ENCODE results near the gene COL4A6.

Gene COL4A6

DNA sequence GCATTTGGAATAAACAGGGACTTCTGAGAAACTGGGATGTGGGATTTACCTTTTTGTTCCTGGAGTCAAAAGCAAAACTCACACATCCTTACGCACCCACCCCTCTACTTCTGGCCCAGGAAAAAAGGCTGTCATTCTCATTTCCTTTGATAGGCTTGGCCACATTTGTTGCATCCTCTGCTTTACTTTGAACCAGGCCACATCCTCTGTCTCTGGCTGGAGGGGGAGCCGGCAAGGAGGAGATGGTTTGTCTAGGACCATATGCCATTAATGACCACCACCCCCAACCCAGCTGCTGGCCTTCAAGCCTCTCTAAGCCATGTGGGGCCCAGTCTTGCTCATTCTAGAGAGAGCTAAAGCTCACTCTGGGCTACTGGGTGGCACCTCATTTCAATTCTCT lies 282.1 kb downstream of the COL4A6 start:
- no peaks in the 10 kb centered on the region for H3K4me1 ChIP-seq (ENCODE audit: control insufficient read depth, insufficient read depth, low read length)
- peaks cover 0 to 22% of the 10 kb centered on the region in 2 experiments; a peak in 1 of 3 replicates for H3K36me3 ChIP-seq (ENCODE audit: control insufficient read depth in 2 of 2, insufficient read depth in 1 of 2, low read length in 2 of 2)
- no peaks in the 10 kb centered on the region for H3K9me3 ChIP-seq (ENCODE audit: control insufficient read depth, insufficient read depth, low read depth, low read length)
- ChIA-PET POLR2A (no interaction called here), CTCF (no interaction called here)
- H3K27ac ChIP-seq (ENCODE audit: extremely low read depth, low read depth, low read length): no peak overlapping the region
- no peak for TF ChIP-seq ZFP37 (tag by site-specific recombination; IDR thresholded peaks at IDR 0.05)
- no peak for TF ChIP-seq OSR2 (tag by site-specific recombination; IDR thresholded peaks at IDR 0.05)
- no peak for TF ChIP-seq ZNF174 (tag by site-specific recombination; IDR thresholded peaks at IDR 0.05)
- TF ChIP-seq ZBTB7A (tag by site-specific recombination; IDR thresholded peaks at IDR 0.05; ENCODE audit: low read depth): no peak
- TF ChIP-seq ZNF677 (tag by site-specific recombination; IDR thresholded peaks at IDR 0.05): no peak
- TF ChIP-seq GLI4 (tag by site-specific recombination; IDR thresholded peaks at IDR 0.05): no peak
- TF ChIP-seq ZNF623 (tag by site-specific recombination; IDR thresholded peaks at IDR 0.05): no peak
- TF ChIP-seq ZNF658 (tag by site-specific recombination; IDR thresholded peaks at IDR 0.05): no peak
- no peak for TF ChIP-seq YY2 (tag by site-specific recombination; IDR thresholded peaks at IDR 0.05)
- no peak for TF ChIP-seq FEZF1 (tag by site-specific recombination; IDR thresholded peaks at IDR 0.05)
- TF ChIP-seq ZNF837 (tag by site-specific recombination; IDR thresholded peaks at IDR 0.05): no peak
- no peak for TF ChIP-seq EGR2 (tag by site-specific recombination; IDR thresholded peaks at IDR 0.05; ENCODE audit: low read depth)
- TF ChIP-seq ZNF121 (tag by site-specific recombination; IDR thresholded peaks at IDR 0.05): no peak
- no peak for TF ChIP-seq ZNF350 (tag by site-specific recombination; IDR thresholded peaks at IDR 0.05)
- TF ChIP-seq ZNF280D (tag by site-specific recombination; IDR thresholded peaks at IDR 0.05): no peak
- no peak overlapping the region for H3K4me3 ChIP-seq (ENCODE audit: low read depth, low read length)

GRCh38 chrX:108148524-108148923 lies 289.7 kb downstream of the COL4A6 start:
- no peak for TF ChIP-seq ZNF416 (tag by site-specific recombination; IDR thresholded peaks at IDR 0.05)
- H3K4me1 ChIP-seq (ENCODE audit: control insufficient read depth, insufficient read depth, low read length): no peaks in the 10 kb centered on the region
- ChIA-PET CTCF (no interaction called here), POLR2A (no interaction called here)
- H3K9me3 ChIP-seq (ENCODE audit: control insufficient read depth, insufficient read depth, low read depth, low read length): no peaks in the 10 kb centered on the region
- H3K36me3 ChIP-seq (ENCODE audit: control insufficient read depth in 2 of 2, insufficient read depth in 1 of 2, low read length in 2 of 2): peaks cover 0 to 28% of the 10 kb centered on the region in 2 experiments; a peak in 1 of 3 replicates
- no peak overlapping the region for H3K4me3 ChIP-seq (ENCODE audit: low read depth, low read length)
- H3K27ac ChIP-seq (ENCODE audit: extremely low read depth, low read depth, low read length): no peak overlapping the region

DNA sequence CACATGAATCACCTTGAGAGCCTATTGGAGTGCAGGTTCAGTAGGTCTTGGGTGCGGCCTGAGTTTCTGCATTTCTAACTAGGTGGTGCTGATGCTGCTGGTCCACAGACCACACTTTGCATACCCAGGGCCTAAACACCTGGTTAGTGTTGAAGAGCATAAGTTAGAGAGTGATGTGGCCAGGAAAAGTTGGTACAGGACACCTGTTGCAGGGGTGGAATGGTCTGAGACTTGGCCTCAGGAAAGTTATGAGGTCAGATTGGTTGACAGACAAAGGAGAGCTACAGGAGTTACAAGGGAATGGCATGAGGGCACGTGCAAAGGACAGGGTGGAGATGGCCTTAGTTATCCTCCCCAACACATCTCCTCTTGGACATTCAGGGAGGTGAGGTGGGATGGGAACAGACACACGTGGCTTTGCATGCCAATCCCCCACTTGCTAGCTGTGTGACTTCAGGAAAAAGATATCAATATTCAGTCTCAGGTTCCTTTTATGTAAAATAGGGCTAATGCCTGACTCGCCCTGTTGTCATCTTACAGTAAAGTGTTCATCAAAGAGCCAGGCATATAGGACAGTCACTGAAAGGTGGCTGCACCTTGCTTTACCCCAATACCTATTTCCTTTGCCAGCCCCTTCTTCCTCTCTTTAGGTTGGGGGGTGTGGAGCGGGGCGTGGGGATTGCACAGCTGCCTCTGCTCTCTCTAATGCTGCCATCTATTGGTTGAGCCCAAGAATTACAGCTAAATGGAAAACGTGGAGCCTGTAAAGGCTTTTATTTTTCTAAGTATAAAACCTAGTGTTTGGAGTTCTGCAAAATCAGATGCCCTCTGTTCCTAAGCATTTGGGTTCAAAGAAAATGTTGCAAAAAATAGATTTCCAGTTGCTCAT lies 299.2 kb downstream of the COL4A6 start:
- ChIA-PET CTCF (interaction anchor here (0.7 to 1.8 kb wide), 8 partner anchors 9 to 165 kb away, joined by 3 to 8 read pairs (median 4); no protein-coding TSS in a partner anchor), POLR2A (no interaction called here)
- Histone ChIP-seq H3K9me3 (ENCODE audit: control insufficient read depth, insufficient read depth, low read depth, low read length) (no peaks in the 10 kb centered on the region), H3K36me3 (ENCODE audit: control insufficient read depth in 2 of 2, insufficient read depth in 1 of 2, low read length in 2 of 2) (peaks cover 0 to 49% of the 10 kb centered on the region in 2 experiments; a peak in 1 of 3 replicates), H3K4me3 (ENCODE audit: low read depth, low read length) (no peak overlapping the region), H3K27ac (ENCODE audit: extremely low read depth, low read depth, low read length) (no peak overlapping the region), H3K4me1 (ENCODE audit: control insufficient read depth, insufficient read depth, low read length) (no peaks in the 10 kb centered on the region)
- TF ChIP-seq IKZF3 (tag by site-specific recombination; IDR thresholded peaks at IDR 0.05) (no peak), MYNN (tag by site-specific recombination; IDR thresholded peaks at IDR 0.05; ENCODE audit: borderline replicate concordance) (no peak), ZFP69B (tag by site-specific recombination; IDR thresholded peaks at IDR 0.05) (no peak), ZNF114 (tag by site-specific recombination; IDR thresholded peaks at IDR 0.05) (no peak), WT1 (tag by site-specific recombination; IDR thresholded peaks at IDR 0.05) (no peak), GLIS1 (tag by site-specific recombination; IDR thresholded peaks at IDR 0.05) (no peak), ZNF747 (tag by site-specific recombination; IDR thresholded peaks at IDR 0.05) (no peak), ZFP3 (tag by site-specific recombination; IDR thresholded peaks at IDR 0.05; ENCODE audit: low read depth) (no peak), ZNF26 (tag by site-specific recombination; IDR thresholded peaks at IDR 0.05) (no peak), ZSCAN23 (tag by site-specific recombination; IDR thresholded peaks at IDR 0.05) (no peak), ZBTB17 (tag by site-specific recombination; IDR thresholded peaks at IDR 0.05) (no peak)
